K562 (cell line): ENCODE measurements around the gene PSMA4. TPM values are rescaled to one million over a fixed set of nuclear protein-coding genes. Genes with fewer than 3 reads are reported as not detected.
A peak's percentile ranks its signal among the peaks of the same experiment; 100 is the strongest.

Experiments used
- JUN ChIP-seq, 2 experiments: sonication (generic) in 1 of 2; formaldehyde crosslinking in 1 of 2; IDR thresholded peaks; 2 replicates each; pipeline versions ENCODE4 v1.6.1 to v1.8.0; 2012 to 2022; ENCODE audit warnings: borderline replicate concordance in 2 of 2, mild to moderate bottlenecking in 2 of 2, improper control_type of control experiment in 1 of 2, low read depth in 1 of 2, low read length in 1 of 2, missing genetic modification reagents in 1 of 2
- KDM5B ChIP-seq: fragments of 200-600 bp; sonication (generic); IDR thresholded peaks from 2 replicates; pipeline ENCODE4 v1.6.1; 2012; ENCODE audit warnings: low read depth, mild to moderate bottlenecking, moderate library complexity, low read length, control low read depth, inconsistent platforms; ENCODE audit not compliant: insufficient replicate concordance
- MGA ChIP-seq: fragments of 450-650 bp; IDR thresholded peaks from 2 replicates; pipeline ENCODE4 v1.6.1; 2016; ENCODE audit warnings: mild to moderate bottlenecking, moderate library complexity
- RERE ChIP-seq: sonication (generic); formaldehyde crosslinking; IDR thresholded peaks from 2 replicates; pipeline ENCODE4 v1.8.0; 2023; ENCODE audit warnings: missing genetic modification reagents, mild to moderate bottlenecking, borderline replicate concordance
- SIN3A ChIP-seq, 2 experiments: fragments of 150-350 bp in 1 of 2; IDR thresholded peaks; 2 replicates each; pipeline ENCODE4 v1.6.1; 2011 to 2016; ENCODE audit warnings: borderline replicate concordance in 2 of 2, low read depth in 2 of 2, low read length in 2 of 2, mild to moderate bottlenecking in 2 of 2, moderate library complexity in 2 of 2; ENCODE audit not compliant: control insufficient read depth in 1 of 2
- SOX6 ChIP-seq: fragments of 450-650 bp; IDR thresholded peaks from 2 replicates; pipeline ENCODE4 v1.6.1; 2014; ENCODE audit warnings: mild to moderate bottlenecking
- ZBTB7A ChIP-seq: IDR thresholded peaks from 2 replicates; pipeline ENCODE4 v1.6.1; 2011; ENCODE audit warnings: low read depth, mild to moderate bottlenecking, low read length, moderate library complexity, borderline replicate concordance; ENCODE audit not compliant: control insufficient read depth
- polyA plus RNA-seq, 8 experiments: library from polyadenylated mRNA; depleted of rRNA in 4 of 8; stranded (reverse) in 5 of 8; unstranded in 3 of 8; fragments of >200 nt; fragmentation: Nextera tagmentation in 2 of 8; fragmentation: Illumina TruSeq in 1 of 8; extraction: Ambion mirVana in 2 of 8; extraction: Trizol in 1 of 8; gene quantifications; 2 replicates each; pipeline versions ENCODE4 v1.2.1 to v1.2.3, GENCODE V29; 2011 to 2014; ENCODE audit warnings: inconsistent platforms in 1 of 8, missing spikeins in 1 of 8
- total RNA-seq, 7 experiments: library from RNA; depleted of rRNA in 6 of 7; stranded (reverse); fragments of >200 nt in 6 of 7; fragmentation: Illumina TruSeq in 2 of 7; extraction: Trizol in 2 of 7; gene quantifications; 2 replicates each; pipeline versions ENCODE4 v1.2.1 to v1.2.3, GENCODE V29; 2011 to 2021; ENCODE audit warnings: low replicate concordance in 1 of 7

PSMA4 gene
- total and polyA plus RNA-seq, 9 of the 15 experiments (the other 6 are each of a cell fraction or from before 2014, with no cell fraction given), result 304 to 1,857 (median 666) TPM

- TF ChIP-seq RERE (CRISPR knock-in tag) (no peak), KDM5B (peak; percentile 77), SOX6 (no peak), SIN3A (IDR thresholded peaks at IDR 0.05; ENCODE audit: borderline replicate concordance in 2 of 2, control insufficient read depth in 1 of 2, low read depth in 2 of 2, low read length in 2 of 2) (no peak), MGA (peak; percentile 22; the same call in 1 of the 2 replicates), ZBTB7A (peak; percentile 88; the same call in 1 of the 2 replicates), JUN (IDR thresholded peaks at IDR 0.05; ENCODE audit: borderline replicate concordance, low read depth, low read length) (no peak), JUN (CRISPR knock-in tag; IDR thresholded peaks at IDR 0.05; ENCODE audit: borderline replicate concordance) (no peak)
These were observed 33.0 kb upstream of the PSMA4 start, which contains the start of gene HYKK (continued) for GRCh38 chr15:78506971-78507830.
